Measurements from ENCODE around the gene FAM13B.

FAM13B gene

DNA sequence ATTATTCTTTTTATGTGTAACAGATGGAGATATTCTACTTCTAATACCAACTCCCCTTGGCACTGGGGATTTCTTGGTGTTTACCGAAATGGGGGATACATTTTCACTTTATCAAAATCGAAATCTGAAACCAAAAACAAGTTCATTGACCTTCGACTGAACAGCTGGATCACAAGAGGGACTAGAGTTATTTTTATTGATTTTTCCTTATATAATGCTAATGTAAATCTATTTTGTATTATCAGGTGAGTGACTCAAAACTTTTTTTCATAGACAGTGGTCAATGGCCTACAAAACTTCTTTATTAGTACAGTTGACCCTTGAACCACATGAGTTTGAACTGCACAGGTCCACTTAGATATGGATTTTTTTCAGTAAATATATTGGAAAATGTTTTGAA lies 133.4 kb downstream of the FAM13B start:
- no peak for DNase-seq (ENCODE audit: low read depth)

DNA sequence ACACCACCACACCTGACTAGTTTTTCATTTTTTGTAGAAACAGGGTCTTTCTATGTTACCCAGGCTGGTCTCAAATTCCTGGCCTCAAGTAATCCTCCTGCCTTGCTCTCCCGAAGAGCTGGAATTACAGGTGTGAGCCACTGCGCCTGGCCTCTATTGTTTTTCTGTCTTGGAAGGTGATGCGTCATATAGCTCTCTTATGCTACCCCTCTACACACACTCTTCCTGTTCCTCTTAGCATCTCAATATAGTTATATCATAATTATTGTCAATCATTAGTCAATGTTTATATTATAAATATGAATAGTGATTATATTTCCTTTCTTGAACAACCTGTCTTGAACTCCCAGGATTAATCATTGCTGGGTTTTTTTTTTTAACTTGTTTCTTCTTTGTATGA lies 136.3 kb downstream of the FAM13B start:
- no peak for DNase-seq (ENCODE audit: low read depth)

DNA sequence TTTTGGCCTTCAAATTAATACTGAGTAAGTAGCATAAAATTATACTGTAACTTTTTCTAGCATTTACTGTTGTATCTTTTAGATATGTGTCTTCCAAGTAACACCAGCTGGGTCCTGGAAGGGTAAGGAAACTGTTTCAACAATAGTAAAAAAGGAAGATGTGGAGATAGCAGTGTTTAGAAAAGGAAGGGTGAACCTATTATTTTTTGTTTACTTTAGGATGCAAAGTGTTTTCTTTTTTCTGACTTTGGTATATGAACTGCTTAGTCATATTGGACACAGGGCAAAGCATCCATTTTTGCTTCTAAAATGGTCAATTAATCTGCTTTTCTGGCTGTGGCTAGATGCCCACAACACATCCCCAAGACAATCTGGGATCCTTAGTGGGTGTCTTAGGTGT lies 138.3 kb downstream of the FAM13B start:
- no peak for DNase-seq (ENCODE audit: low read depth)

DNA sequence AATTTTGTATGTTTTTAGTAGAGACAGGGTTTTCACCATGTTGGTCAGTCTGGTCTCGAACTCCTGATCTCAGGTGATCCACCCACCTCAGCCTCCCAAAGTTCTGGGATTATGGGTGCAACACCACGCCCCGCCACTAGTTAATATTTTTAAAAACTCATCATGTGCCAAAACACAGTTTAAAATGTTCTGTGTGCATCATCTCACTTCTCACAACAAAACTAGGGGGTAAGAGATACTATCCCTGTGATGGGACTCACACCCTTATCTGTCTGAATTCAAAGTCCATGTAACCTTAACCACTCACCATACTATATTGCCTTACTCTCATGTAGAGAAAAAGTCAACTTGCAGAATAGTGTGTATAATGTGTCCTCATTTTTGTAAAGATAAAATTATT lies 141.0 kb downstream of the FAM13B start:
- no peak for DNase-seq (ENCODE audit: low read depth)

DNA sequence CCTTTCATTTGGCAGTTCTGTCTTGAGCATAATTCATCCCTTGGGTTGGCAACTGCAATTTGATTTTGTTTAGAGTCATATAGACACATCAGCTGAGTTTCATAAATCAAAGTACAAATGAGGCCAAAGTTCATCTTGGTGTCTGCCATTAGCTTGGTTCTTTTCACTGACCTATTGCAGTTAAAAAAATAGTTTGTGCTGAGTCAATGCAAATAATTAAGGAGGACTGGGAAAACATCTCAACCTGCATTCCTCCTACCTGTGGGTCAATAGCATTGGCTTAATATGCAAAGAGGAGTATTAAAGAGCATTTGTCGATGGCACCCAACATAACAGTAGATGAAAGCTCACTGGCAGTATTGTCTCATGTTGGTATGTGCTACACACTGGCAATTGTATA lies 142.0 kb downstream of the FAM13B start:
- no peak for DNase-seq (ENCODE audit: low read depth)

DNA sequence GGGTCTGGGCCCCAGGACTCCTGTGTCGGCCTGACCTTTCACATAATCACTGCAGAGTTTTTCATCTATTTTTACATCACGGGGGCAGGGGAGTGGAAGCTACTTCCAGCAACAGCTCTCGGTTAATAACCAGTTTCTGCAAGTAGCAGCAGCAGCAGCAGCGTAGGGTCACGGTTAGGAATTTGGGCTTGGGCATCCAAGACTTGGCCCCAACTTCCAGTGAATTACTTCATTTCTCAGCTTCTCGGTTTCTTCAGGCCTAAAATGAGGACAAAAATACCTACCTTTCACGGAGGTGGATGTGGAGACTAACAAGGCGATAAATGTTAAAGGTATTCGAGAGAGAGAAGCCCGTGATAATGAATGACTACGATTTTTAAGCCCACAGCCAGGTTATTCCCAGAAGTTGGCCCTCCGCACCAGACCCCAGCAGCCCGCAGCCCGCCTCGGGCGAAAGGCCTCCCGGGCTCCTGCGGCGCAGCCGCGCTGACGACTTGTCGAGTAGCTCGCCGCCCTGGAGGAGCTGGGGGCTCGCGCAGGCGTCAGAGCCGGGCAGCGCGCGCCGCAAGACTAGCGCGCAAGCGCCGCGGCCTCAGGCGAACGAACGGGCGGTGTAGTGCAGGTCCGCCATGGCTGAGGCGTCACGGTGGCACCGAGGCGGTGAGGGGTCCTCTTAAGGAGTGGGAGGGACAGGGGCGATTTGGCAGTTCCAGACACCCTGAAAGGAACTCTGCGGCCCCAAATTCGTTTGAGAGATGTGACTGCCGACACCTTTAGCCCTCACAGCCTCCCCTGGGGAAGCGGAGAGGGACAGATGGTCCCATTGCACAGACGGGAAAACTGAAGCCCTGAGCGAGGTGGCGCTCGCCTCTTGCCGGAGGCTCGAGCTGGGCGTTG lies 143.8 kb downstream of the FAM13B start, which contains the start of gene PKD2L2:
Gene PKD2L2 (plus strand): TSS at position 595 of the 897 bp plus-strand sequence. CDS start 35 bp downstream, at position 630.
- DNase-seq (ENCODE audit: low read depth): peak; percentile 73

DNA sequence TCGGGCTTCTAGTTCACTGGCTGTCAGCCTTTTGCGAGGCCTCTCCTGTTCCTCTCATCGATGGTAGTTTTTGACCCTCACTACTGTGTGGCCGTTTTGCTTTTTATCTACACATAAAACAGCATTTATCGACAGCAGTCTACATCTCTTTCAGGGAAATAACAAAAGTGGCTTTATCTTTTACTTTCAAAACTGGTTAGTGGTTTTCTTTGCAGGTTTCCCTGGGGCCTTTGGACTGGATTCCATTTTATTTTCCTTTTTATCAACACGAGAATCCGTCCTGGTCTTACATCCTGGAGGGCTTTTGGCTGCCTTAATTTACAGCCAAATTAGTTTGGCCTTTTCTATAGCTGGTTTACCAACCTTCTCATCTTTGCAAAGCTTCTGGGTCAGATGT lies 144.4 kb downstream of the FAM13B start:
- DNase-seq (ENCODE audit: low read depth): no peak
